SK-N-SH treated with all-trans-retinoic acid at 6 μM for 48 hours (cell line): ENCODE measurements around the gene PILRB.

ENCODE experiments used
- CSDC2 ChIP-seq: fragments of 250-450 bp; sonication (Bioruptor Pico); IDR thresholded peaks from 2 replicates; pipeline ENCODE4 v1.5.0; 2020; ENCODE audit warnings: mild to moderate bottlenecking, moderate library complexity
- GLIS3 ChIP-seq: fragments of 250-450 bp; sonication (Bioruptor Pico); IDR thresholded peaks from 2 replicates; pipeline ENCODE4 v1.5.0; 2020; ENCODE audit warnings: mild to moderate bottlenecking, moderate library complexity
- ISL1 ChIP-seq: fragments of 250-450 bp; sonication (Bioruptor Pico); IDR thresholded peaks from 2 replicates; pipeline ENCODE4 v2.1.2; 2022; ENCODE audit warnings: mild to moderate bottlenecking, moderate library complexity
- ZNF8 ChIP-seq: fragments of 450-650 bp; formaldehyde crosslinking; IDR thresholded peaks from 2 replicates; pipeline ENCODE4 v1.5.0; 2020; ENCODE audit warnings: mild to moderate bottlenecking, moderate library complexity
- TF ChIP-seq, protein P1 (sequence below): fragments of 250-450 bp; sonication (Bioruptor Pico); IDR thresholded peaks from 2 replicates; pipeline ENCODE4 v1.8.0; 2020; ENCODE audit warnings: mild to moderate bottlenecking, moderate library complexity, borderline replicate concordance
- TF ChIP-seq, protein P2 (sequence below): fragments of 250-450 bp; sonication (Bioruptor Pico); IDR thresholded peaks from 2 replicates; pipeline ENCODE4 v1.5.0; 2020; ENCODE audit warnings: mild to moderate bottlenecking, moderate library complexity

DNA sequence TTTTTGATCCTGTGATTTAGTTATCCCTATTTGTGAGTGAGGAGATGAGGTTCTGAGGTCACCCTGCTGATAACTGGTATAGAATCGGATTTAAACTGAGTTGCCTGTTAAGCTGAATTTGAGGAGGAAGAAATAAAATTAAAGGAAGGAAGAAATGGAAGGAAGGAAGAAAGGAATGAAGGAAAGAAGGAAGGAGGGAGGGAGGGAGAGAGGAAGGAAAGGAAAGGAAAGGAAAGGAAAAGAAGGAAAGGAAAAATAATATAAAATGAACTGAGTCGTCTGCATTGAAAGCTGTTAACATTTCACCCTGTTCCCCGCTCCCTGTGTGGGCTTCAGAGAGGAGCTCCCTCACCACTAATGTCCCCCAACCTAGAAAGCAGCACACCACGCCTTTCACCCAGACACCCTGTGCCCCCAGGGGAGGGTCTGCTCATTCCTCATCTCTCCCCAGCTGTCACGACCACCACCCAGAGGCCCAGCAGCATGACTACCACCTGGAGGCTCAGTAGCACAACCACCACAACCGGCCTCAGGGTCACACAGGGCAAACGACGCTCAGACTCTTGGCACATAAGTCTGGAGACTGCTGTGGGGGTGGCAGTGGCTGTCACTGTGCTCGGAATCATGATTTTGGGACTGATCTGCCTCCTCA is 31.6 kb downstream of the PILRB start:
- no peak for TF ChIP-seq ISL1 (CRISPR knock-in tag)
- no peak for TF ChIP-seq CSDC2 (CRISPR knock-in tag)
- TF ChIP-seq, protein P1, sequence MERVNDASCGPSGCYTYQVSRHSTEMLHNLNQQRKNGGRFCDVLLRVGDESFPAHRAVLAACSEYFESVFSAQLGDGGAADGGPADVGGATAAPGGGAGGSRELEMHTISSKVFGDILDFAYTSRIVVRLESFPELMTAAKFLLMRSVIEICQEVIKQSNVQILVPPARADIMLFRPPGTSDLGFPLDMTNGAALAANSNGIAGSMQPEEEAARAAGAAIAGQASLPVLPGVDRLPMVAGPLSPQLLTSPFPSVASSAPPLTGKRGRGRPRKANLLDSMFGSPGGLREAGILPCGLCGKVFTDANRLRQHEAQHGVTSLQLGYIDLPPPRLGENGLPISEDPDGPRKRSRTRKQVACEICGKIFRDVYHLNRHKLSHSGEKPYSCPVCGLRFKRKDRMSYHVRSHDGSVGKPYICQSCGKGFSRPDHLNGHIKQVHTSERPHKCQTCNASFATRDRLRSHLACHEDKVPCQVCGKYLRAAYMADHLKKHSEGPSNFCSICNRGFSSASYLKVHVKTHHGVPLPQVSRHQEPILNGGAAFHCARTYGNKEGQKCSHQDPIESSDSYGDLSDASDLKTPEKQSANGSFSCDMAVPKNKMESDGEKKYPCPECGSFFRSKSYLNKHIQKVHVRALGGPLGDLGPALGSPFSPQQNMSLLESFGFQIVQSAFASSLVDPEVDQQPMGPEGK = no peak
- TF ChIP-seq, protein P2, sequence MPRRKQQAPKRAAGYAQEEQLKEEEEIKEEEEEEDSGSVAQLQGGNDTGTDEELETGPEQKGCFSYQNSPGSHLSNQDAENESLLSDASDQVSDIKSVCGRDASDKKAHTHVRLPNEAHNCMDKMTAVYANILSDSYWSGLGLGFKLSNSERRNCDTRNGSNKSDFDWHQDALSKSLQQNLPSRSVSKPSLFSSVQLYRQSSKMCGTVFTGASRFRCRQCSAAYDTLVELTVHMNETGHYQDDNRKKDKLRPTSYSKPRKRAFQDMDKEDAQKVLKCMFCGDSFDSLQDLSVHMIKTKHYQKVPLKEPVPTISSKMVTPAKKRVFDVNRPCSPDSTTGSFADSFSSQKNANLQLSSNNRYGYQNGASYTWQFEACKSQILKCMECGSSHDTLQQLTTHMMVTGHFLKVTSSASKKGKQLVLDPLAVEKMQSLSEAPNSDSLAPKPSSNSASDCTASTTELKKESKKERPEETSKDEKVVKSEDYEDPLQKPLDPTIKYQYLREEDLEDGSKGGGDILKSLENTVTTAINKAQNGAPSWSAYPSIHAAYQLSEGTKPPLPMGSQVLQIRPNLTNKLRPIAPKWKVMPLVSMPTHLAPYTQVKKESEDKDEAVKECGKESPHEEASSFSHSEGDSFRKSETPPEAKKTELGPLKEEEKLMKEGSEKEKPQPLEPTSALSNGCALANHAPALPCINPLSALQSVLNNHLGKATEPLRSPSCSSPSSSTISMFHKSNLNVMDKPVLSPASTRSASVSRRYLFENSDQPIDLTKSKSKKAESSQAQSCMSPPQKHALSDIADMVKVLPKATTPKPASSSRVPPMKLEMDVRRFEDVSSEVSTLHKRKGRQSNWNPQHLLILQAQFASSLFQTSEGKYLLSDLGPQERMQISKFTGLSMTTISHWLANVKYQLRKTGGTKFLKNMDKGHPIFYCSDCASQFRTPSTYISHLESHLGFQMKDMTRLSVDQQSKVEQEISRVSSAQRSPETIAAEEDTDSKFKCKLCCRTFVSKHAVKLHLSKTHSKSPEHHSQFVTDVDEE (CRISPR knock-in tag) = no peak
- TF ChIP-seq ZNF8 (CRISPR knock-in tag) = no peak
- no peak for TF ChIP-seq GLIS3 (CRISPR knock-in tag)
